GM19328 (cell line): Measurements from ENCODE around the gene LGI2.
"Not testable (repeated sequence)": the region's sequence is repeated elsewhere in the genome, so short reads cannot be mapped to it uniquely, and the experiment has no call there.

Source experiments
- ATAC-seq: cut with Tn5 transposase; IDR thresholded peaks from one replicate; pipeline ENCODE4 v1.9.1; 2021; ENCODE audit warnings: mild to moderate bottlenecking, moderate library complexity; ENCODE audit not compliant: unreplicated experiment

LGI2 gene

GRCh38 chr4:25030277-25031076 is at the start of gene LGI2:
TSS of gene LGI2 (minus strand) at chr4:25030946. CDS start at chr4:25030693, 253 bp downstream.
- no peak for ATAC-seq

GRCh38 chr4:25078523-25078922 is 47.8 kb upstream of the LGI2 start:
- ATAC-seq: no peak

- no peak for ATAC-seq
Observed at GRCh38 chr4:25076625-25077398, 46.1 kb upstream of the LGI2 start.

- ATAC-seq: no peak
Observed at GRCh38 chr4:25075851-25076250, 45.1 kb upstream of the LGI2 start.

GRCh38 chr4:25075129-25075528 is 44.4 kb upstream of the LGI2 start:
- ATAC-seq: no peak

- ATAC-seq: no peak
Observed at GRCh38 chr4:25070545-25070944, 39.8 kb upstream of the LGI2 start.

- no peak for ATAC-seq
Observed at GRCh38 chr4:25069014-25069413, 38.3 kb upstream of the LGI2 start.

- no peak for ATAC-seq
Observed at GRCh38 chr4:25068386-25068785, 37.6 kb upstream of the LGI2 start.

- ATAC-seq: no peak
Observed at GRCh38 chr4:25065932-25066590, 35.3 kb upstream of the LGI2 start.

- no peak for ATAC-seq
Observed at GRCh38 chr4:25065431-25065858, 34.7 kb upstream of the LGI2 start.

GRCh38 chr4:25064447-25064846 is 33.7 kb upstream of the LGI2 start:
- not testable (repeated sequence) for ATAC-seq

- ATAC-seq: no peak
Observed at GRCh38 chr4:25063116-25063515, 32.4 kb upstream of the LGI2 start.

- no peak for ATAC-seq
Observed at GRCh38 chr4:25062098-25062497, 31.4 kb upstream of the LGI2 start.

GRCh38 chr4:25061602-25062001 is 30.9 kb upstream of the LGI2 start:
- ATAC-seq: no peak

GRCh38 chr4:25060963-25061340 is 30.2 kb upstream of the LGI2 start:
- ATAC-seq: no peak

GRCh38 chr4:25060241-25060962 is 29.7 kb upstream of the LGI2 start:
- no peak for ATAC-seq

- no peak for ATAC-seq
Observed at GRCh38 chr4:25059791-25060190, 29.0 kb upstream of the LGI2 start.

GRCh38 chr4:25058796-25059195 is 28.1 kb upstream of the LGI2 start:
- ATAC-seq: no peak

- ATAC-seq: no peak
Observed at GRCh38 chr4:25057299-25057698, 26.6 kb upstream of the LGI2 start.

- not testable (repeated sequence) for ATAC-seq
Observed at GRCh38 chr4:25052037-25052436, 21.3 kb upstream of the LGI2 start.

GRCh38 chr4:25051534-25051933 is 20.8 kb upstream of the LGI2 start:
- no peak for ATAC-seq
